C4-2B (cell line): ENCODE measurements around the gene DNAAF2.

ENCODE experiments used
- H3K27ac ChIP-seq: fragments of 450-650 bp; 2 replicates; pipeline ENCODE4 v1.5.1; 2017
- CTCF ChIP-seq: fragments of 450-650 bp; conservative IDR thresholded peaks from 2 replicates; pipeline ENCODE4 v1.5.1; 2017; ENCODE audit warnings: mild to moderate bottlenecking
- ZFX ChIP-seq: fragments of 450-650 bp; IDR thresholded peaks from 2 replicates; pipeline ENCODE4 v1.6.1; 2017

Gene DNAAF2

GRCh38 chr14:49654511-49654910, 19.5 kb upstream of the DNAAF2 start:
- no peak for TF ChIP-seq CTCF
- no peak for TF ChIP-seq ZFX
- H3K27ac ChIP-seq = no peak overlapping the region

GRCh38 chr14:49653508-49653907, 18.5 kb upstream of the DNAAF2 start:
- H3K27ac ChIP-seq = no peak overlapping the region
- no peak for TF ChIP-seq CTCF
- TF ChIP-seq ZFX = no peak

- peak overlapping the region; percentile 58; the same call in 1 of the 2 replicates for H3K27ac ChIP-seq
Observed at GRCh38 chr14:49642163-49642562, 7.1 kb upstream of the DNAAF2 start.

GRCh38 chr14:49641697-49642129, 6.7 kb upstream of the DNAAF2 start:
- H3K27ac ChIP-seq = peak overlapping the region; percentile 58; the same call in 1 of the 2 replicates
- TF ChIP-seq CTCF = no peak

More at GRCh38 chr14:49642163-49642562, 7.1 kb upstream of the DNAAF2 start:
- no peak for TF ChIP-seq ZFX
- no peak for TF ChIP-seq CTCF

- H3K27ac ChIP-seq = peak overlapping the region; percentile 58
- TF ChIP-seq ZFX (no peak), CTCF (no peak)
Observed at GRCh38 chr14:49640540-49641417, 5.7 kb upstream of the DNAAF2 start.

GRCh38 chr14:49637534-49638078, 2.6 kb upstream of the DNAAF2 start:
- no peak overlapping the region for H3K27ac ChIP-seq
- no peak for TF ChIP-seq ZFX
- TF ChIP-seq CTCF = no peak

- TF ChIP-seq CTCF = no peak
- no peak for TF ChIP-seq ZFX
- no peak overlapping the region for H3K27ac ChIP-seq
Observed at GRCh38 chr14:49636866-49637265, 1.8 kb upstream of the DNAAF2 start.
